Right forelimb (tissue), 1 donor: ENCODE measurements around the gene CATSPERZ.
"Not testable (repeated sequence)": the region's sequence is repeated elsewhere in the genome, so short reads cannot be mapped to it uniquely, and the experiment has no call there.

ENCODE experiments used
- DNase-seq: peaks from one replicate; pipeline ENCODE4 v3.0.0-alpha.2; 2018

The CATSPERZ gene

DNA sequence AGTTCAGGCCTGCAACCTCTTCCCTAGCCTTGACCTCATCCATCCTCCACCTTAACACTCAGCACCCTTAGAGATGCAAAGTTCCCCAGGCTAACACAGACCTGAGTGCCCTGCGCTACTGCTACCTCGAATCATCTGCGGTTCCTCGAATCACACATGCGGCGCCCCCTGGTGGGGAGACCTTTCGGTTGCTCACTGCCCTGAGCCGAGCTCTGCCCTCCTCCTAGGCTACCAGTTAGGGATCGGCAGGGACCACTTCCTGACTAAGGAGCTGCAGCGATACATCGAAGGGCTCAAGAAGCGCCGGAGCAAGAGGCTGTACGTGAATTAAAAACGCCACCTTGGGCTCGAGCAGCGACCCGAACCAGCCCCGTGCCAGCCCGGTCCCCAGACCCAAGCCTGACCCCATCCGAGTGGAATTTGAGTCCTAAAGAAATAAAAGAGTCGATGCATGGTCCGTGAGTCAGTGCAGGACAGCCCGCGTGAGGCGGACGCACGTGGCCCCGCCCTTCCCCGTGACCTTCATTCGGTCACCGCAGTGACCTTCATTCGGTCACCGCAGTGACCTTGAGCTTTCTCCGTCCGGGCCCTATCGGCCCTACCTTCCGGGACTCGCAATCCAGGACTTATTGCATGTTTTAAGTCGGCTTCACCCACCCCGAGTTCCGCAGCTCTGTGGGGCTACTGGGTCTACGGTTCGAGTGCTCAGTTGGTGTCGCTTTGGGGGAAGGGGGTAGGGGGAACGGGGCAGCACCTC is 4.3 kb downstream of the CATSPERZ start:
- DNase-seq = peak; percentile 90

DNA sequence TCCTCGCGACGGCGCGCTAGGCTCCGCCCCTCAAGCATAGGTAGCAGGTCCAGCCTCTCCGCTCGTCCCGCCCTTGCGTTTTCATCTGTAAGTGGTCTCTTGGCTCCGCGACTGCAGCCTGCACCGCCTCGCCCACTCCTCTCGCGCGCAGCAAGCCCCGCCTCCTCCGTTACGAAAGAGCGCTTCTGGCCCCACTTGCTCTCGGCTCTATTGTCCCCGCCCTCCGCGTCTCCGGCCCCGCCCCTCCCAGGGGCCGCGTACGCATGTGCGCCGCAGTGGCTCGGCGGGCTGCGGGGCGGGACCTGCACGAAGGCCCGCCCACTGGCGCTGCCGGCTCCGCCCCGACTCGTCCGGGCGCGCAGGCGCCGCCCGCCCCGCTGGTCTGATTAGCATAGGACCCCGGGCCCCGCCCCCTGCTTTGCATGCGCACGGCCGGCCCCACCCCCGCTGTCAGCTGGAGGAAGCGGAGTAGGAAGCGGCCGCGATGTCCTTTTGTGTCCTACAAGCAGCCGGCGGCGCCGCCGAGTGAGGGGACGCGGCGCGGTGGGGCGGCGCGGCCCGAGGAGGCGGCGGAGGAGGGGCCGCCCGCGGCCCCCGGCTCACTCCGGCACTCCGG is 5.0 kb downstream of the CATSPERZ start, which contains the start of gene ESRRA:
TSS of gene ESRRA (plus strand) at position 450 of the 616 bp plus-strand sequence. CDS start 1,656 bp downstream, outside the sequence.
- DNase-seq = peak; percentile 99

DNA sequence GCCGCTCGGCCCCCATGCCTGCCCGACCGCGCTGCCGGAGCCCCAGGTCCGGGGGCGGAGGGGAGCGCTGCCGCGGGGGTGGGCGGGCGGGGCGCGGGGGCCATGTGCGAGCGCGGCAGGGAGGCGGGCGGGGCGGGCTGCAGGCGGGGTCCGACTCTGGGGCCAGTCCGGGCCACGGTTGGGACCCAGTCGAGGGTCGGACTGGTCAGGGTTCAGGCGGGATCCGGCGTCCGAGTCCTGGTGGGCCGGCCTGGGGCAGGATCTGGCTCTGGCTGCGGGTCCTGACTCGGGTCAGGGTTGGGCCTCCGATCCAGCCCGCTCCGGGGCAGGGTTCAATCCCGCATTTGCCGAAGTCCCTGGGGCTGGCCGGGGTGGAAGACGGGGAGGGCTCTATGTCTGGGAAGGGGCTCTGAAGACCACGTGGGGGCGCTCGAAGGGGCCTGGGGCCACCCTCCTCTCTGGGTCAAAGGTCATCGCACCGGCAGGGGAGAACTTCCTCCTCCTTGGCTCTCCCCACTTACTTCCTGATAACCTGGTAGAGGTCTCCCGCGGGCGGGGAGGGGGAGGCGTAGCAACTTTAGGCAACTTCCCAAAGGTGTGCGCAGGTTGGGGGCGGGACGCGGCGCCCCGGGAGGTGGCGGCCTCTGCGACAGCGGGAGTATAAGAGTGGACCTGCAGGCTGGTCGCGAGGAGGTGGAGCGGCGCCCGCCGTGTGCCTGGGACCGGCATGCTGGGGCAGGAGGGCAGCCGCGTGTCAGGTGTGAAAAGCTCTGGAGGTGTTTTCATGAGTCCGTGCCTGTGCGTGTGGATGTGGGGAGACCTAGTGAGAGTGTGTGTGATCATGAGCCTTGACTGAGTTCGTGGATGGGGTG is 5.8 kb downstream of the CATSPERZ start:
- DNase-seq = peak; percentile 76

DNA sequence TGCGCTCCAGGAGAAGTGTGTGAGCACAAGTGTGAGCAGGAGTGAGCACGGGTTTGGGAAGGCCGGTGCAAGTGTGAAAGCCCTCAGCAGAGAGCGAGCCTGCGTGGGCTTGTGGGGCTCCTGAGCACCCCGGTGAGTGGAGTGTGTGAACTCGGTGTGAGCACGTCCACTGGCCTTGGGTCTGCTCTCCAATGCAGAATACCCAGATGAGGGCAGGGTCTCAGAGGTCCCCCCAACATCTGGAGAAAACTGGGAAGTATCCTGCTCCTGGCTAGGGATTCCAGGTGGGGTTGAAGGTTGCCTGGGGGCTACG is 6.4 kb downstream of the CATSPERZ start:
- DNase-seq = no peak

DNA sequence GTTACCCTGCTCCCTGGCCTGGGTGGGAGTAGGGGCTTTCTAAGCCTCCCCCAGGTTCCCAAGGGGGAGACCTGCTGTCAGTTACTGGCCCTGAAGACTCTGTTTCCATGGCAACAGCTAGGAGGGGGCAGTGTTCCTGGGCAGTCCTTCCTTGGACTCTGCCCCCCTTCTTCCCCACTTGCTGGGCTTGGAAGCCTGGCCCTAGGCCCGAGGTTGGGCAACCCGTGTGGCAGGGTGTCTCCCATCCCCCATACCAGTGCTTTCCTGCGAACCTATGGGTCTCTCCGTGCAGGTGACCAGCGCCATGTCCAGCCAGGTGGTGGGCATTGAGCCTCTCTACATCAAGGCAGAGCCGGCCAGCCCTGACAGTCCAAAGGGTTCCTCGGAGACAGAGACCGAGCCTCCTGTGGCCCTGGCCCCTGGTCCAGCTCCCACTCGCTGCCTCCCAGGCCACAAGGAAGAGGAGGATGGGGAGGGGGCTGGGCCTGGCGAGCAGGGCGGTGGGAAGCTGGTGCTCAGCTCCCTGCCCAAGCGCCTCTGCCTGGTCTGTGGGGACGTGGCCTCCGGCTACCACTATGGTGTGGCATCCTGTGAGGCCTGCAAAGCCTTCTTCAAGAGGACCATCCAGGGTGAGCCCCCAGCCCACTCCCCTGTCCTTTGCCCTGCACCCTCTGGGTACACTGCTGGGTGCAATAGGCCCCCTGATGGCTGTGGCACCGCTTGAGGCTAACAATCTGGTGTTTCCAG is 6.9 kb downstream of the CATSPERZ start:
- DNase-seq = no peak

DNA sequence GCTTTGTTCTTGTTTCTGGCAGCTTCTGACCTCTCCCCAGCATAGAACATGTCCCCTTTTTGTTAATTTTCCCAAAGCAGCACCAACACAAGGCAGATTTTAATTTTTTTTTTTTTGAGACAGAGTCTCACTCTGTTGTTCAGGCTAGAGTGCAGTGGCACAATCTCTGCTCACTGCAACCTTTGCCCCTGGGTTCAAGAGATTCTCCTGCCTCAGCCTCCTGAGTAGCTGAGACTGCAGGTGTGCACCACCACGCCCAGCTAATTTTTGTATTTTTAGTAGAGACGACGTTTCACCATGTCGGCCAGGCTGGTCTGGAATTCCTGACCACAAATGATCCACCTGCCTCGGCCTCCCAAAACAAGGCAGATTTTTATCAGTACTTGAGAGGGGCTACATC is 7.6 kb downstream of the CATSPERZ start:
- not testable (repeated sequence) for DNase-seq

DNA sequence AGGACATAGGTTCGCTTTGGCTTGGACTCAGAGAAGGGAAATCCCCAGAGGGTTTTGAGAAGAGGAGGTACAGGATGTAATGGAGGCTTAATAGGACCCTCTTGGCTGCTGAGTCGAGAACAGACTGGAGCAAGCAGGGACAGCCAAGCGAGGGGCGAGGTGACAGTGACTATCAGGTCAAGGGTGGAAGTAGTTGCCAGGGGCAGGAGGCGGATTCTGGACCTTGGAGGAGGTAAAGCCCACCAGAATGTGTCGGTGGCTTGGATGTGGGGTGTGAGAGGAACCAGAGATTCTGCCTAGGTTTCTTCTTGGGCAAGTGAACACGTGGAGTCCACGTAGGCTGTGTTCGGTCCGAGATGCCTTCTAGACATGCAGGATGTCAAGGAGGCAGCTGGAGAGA is 12.8 kb downstream of the CATSPERZ start:
- DNase-seq = no peak

DNA sequence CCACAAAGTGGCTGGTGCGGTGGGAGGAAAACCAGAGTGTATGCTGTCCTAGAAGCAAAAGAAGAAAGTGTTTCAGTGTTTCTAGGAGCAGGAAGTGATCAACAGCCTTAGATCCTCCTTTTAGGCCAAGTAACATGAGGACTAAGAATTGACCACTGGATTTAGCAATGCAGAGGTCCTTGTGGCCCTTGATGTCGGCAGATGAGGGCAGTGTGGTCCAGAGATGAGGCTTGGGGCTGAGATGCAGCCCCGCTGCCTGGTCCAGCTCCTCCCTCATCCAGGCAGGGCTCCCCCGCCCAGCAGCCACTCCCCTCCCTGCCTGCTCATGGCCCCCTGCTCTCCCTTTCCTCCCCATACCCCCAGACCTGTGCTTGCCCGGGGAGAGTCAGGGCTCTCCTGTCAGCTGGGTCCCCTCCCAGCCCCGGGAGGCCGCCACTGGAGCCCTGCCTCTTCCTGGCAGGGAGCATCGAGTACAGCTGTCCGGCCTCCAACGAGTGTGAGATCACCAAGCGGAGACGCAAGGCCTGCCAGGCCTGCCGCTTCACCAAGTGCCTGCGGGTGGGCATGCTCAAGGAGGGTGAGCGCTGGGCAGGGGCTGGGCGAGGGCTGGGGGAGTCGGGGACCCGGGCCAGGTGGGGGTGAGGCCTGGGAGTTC is 13.5 kb downstream of the CATSPERZ start:
- no peak for DNase-seq

DNA sequence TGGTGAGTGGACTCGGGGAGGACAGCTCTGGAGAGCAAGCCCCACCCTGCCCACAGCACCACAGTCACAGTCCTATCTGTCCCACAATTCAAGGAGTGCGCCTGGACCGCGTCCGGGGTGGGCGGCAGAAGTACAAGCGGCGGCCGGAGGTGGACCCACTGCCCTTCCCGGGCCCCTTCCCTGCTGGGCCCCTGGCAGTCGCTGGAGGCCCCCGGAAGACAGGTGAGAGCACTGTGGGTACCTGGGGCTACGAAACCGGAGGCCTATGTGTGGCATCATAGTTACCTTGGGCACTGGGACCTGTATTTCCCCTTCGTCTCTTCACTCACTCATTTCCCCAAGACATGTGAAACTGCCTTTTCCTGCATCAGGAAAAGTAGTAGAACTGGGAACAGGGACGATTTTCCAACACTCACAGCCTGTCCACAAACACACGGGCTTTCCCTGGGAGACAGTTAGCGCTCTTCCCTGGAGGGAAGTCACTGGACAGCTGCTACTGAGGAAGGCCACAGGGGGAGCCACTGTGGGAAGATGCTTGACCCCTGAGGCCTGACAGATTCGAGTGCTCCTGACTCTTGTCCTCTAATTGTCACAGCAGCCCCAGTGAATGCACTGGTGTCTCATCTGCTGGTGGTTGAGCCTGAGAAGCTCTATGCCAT is 14.1 kb downstream of the CATSPERZ start:
- DNase-seq = no peak

DNA sequence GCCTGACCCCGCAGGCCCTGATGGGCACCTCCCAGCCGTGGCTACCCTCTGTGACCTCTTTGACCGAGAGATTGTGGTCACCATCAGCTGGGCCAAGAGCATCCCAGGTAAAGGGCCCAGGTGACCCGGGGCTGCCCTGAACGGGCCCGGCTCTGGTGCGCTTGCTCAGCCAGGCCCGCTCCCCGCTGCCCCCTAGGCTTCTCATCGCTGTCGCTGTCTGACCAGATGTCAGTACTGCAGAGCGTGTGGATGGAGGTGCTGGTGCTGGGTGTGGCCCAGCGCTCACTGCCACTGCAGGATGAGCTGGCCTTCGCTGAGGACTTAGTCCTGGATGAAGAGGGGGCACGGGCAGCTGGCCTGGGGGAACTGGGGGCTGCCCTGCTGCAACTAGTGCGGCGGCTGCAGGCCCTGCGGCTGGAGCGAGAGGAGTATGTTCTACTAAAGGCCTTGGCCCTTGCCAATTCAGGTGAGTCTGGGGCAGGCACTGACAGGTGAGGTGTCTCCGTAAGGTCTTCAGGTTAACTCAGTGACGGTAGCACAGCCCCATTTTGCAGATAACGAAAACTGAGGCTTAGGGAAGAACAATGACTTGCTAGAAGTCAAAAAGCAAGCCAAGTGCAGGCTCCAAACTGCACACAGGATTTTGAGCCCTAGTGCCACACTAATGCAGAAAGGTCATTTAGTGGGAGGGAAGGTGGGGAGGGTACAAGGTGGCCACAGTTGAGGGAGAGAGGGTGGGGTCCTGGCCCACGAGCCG is 14.8 kb downstream of the CATSPERZ start:
- DNase-seq = no peak

DNA sequence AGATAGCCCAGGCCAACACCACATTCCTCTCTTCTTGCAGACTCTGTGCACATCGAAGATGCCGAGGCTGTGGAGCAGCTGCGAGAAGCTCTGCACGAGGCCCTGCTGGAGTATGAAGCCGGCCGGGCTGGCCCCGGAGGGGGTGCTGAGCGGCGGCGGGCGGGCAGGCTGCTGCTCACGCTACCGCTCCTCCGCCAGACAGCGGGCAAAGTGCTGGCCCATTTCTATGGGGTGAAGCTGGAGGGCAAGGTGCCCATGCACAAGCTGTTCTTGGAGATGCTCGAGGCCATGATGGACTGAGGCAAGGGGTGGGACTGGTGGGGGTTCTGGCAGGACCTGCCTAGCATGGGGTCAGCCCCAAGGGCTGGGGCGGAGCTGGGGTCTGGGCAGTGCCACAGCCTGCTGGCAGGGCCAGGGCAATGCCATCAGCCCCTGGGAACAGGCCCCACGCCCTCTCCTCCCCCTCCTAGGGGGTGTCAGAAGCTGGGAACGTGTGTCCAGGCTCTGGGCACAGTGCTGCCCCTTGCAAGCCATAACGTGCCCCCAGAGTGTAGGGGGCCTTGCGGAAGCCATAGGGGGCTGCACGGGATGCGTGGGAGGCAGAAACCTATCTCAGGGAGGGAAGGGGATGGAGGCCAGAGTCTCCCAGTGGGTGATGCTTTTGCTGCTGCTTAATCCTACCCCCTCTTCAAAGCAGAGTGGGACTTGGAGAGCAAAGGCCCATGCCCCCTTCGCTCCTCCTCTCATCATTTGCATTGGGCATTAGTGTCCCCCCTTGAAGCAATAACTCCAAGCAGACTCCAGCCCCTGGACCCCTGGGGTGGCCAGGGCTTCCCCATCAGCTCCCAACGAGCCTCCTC is 15.7 kb downstream of the CATSPERZ start:
- not testable (repeated sequence) for DNase-seq

DNA sequence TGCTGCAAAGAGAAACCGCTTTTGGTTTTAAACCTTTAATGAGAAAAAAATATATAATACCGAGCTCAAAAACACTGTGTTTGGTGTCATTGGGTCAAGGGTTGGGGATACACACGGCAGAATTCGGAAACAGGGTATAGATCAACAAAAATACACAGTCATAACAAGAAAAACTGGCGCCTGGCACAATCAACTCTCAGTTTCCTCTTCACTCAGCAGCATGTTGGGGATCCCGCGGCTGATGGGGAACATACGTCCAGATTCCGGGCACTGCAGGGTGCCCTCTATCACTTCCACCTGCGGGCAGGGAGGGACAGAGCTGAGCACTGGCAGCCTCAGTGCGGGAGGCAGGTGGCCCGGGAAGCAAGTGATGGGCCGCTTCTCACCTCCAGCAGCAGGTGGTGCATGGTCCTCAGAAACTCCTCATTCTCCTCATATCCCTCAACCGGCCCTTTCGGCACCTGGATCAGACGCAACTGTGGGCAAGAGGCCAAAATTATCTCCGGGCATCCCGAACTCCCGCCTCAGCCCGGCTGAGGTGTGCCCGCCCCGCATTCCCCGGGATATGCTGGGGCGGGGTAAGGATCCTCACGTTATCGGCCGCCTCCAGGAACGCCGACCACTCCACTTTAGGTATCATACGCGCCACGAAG is 16.6 kb downstream of the CATSPERZ start:
- no peak for DNase-seq

DNA sequence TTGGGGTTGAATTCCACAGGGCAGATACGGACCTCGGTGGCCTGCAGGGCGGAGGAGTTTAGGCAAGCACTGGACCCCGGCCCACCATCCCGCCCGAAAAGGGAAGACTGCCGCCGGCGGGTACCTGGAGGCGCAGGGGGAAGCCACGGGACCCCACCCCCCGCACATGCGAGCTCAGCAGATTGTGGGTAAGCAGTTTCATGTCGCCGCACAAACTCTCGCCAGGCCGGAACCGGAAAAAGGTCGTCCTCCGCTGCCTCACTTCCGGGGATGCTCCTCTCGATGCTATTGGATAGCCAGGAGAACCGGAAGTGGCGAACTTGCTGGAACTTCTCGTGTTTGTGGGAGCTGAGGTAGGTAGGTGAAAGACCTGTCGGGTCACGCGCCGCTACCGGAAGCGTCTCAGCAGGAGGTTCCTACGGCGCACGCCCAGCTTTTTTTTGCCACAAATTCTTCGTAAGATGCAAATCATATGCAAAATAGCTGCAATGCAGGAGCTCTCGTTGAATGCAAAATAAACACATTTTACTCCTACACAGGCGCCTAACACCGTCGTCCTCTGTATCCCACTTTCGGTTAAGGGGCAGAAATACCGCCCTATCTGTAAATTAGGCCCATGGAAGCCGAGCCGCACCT is 17.3 kb downstream of the CATSPERZ start, which contains the start of gene TRMT112:
TSS of gene TRMT112 (minus strand) at position 235 of the 636 bp plus-strand sequence. CDS start at position 202, 33 bp downstream.
- DNase-seq = peak; percentile 95

DNA sequence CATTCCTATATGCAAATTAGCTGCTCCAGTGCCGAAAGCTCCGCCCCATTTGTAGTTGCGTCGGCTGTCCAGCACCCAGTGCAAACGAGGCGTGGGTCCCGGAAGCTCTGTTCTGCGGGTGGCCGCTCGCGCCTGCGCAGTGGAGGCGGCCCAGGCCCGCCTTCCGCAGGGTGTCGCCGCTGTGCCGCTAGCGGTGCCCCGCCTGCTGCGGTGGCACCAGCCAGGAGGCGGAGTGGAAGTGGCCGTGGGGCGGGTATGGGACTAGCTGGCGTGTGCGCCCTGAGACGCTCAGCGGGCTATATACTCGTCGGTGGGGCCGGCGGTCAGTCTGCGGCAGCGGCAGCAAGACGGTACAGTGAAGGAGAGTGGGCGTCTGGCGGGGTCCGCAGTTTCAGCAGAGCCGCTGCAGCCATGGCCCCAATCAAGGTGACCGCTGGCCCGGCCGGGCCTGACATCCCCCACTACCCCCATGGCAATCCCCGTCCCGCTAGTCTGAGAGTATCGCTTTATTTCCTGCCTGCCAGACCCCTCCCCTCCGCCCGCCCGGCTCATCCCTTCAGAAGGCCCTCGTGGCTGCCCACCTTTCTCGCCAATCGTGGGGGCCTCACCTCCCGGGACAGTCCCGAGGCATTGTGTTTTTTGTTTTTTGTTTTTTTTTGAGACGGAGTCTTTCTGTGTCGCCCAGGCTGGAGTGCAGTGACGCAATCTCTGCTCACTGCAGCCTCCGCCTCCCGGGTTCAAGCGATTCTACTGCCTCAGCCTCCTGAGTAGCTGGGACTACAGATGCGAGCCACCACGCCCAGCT is 18.0 kb downstream of the CATSPERZ start, which contains the start of gene PRDX5:
TSS of gene PRDX5 (plus strand) at position 161 of the 805 bp plus-strand sequence. CDS start at position 256, 95 bp downstream.
- peak; percentile 96 for DNase-seq

DNA sequence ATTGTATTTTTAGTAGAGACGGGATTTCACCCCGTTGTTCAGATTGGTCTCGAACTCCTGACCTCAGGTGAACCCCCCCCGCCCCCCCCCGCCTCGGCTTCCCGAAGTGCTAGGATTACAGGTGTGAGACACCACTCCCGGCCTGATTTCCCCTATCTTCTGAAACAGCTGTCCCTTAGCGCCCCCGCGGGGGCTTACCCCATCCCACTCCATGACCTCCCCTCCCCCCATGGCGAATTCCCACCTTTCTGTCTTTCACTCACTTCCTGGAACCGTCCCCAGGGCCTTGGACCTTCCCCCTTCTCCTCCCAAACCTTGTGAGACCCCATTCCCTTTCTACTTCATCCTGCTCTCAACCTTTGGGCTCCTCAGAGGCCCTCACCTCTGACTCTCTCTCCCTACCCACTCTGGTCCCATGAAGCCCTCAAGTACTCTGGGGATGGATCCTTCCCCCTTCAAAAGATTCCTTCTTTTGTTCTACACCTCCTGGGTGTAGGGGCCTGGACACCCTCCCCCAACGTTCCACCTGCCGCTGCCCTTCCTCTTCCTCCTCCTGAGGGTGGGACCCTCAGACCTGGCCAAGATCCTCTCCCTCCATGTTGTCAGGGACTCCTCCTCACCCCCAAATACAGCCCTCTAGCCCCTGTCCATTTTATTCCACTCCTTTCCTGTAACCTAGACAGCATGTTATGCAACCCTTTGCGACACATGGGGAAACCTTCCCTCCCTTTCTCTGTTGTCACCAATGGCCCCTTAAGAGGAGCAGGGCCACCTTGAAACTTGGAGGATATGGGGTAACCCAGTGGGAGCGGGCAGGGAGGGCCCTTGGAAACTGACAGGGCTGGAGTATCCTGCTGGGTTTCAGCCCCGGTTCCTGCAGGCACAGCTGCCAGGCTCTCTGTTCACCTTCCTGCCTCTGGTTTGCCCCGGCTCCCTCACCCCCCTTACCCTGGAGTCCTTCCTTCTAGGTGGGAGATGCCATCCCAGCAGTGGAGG is 18.9 kb downstream of the CATSPERZ start:
- DNase-seq = no peak

DNA sequence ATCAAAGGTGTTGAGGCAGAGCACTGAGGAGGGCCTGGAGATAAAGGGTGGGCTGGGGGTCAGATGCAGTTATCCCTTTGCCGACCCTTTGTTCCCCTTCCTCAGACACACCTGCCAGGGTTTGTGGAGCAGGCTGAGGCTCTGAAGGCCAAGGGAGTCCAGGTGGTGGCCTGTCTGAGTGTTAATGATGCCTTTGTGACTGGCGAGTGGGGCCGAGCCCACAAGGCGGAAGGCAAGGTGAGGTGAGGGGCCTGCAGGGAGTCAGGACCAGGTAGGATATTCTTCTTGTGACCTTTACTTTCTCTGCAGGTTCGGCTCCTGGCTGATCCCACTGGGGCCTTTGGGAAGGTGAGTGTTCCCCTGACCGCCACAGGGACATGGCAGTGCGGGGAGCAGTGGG is 20.4 kb downstream of the CATSPERZ start:
- DNase-seq = no peak
